ENCODE data around the gene ASB13. TPM values are rescaled to one million over a fixed set of nuclear protein-coding genes. Genes with fewer than 3 reads are reported as not detected.

ASB13 gene
- total and polyA plus RNA-seq, 2 donors (not counting 1 experiment from before 2014, with no cell fraction given), result 5.4 to 15.4 TPM

- Histone ChIP-seq H3K36me3 (ENCODE audit: control insufficient read depth, insufficient read depth, low read length) (peaks cover 5% of the 10 kb centered on the region), H4K20me1 (ENCODE audit: control insufficient read depth, extremely low read depth, insufficient read depth, low read length) (no peaks in the 10 kb centered on the region), H3K4me2 (ENCODE audit: extremely low read depth, insufficient read depth, low read length) (no peak overlapping the region), H3K27me3 (ENCODE audit: control insufficient read depth, insufficient read depth, low read length) (no peaks in the 10 kb centered on the region), H3K27ac (ENCODE audit: insufficient read depth, low read length) (no peak overlapping the region), H2AFZ (ENCODE audit: low read length) (no peak overlapping the region), H3K9me3 (ENCODE audit: control insufficient read depth, insufficient read depth, low read depth, low read length) (no peaks in the 10 kb centered on the region), H3K4me3 (replicated peaks in 1 of 4; ENCODE audit: control extremely low read depth in 1 of 4, insufficient read depth in 1 of 4, low read depth in 3 of 4, low read length in 4 of 4) (no peak overlapping the region), H3K79me2 (ENCODE audit: control insufficient read depth, insufficient read depth, low read length) (no peaks in the 10 kb centered on the region), H3K9ac (ENCODE audit: insufficient read depth, low read length) (no peak overlapping the region), H3K4me1 (ENCODE audit: control insufficient read depth, extremely low read depth, insufficient read depth, low read length) (no peaks in the 10 kb centered on the region)
- TF ChIP-seq, protein P1, sequence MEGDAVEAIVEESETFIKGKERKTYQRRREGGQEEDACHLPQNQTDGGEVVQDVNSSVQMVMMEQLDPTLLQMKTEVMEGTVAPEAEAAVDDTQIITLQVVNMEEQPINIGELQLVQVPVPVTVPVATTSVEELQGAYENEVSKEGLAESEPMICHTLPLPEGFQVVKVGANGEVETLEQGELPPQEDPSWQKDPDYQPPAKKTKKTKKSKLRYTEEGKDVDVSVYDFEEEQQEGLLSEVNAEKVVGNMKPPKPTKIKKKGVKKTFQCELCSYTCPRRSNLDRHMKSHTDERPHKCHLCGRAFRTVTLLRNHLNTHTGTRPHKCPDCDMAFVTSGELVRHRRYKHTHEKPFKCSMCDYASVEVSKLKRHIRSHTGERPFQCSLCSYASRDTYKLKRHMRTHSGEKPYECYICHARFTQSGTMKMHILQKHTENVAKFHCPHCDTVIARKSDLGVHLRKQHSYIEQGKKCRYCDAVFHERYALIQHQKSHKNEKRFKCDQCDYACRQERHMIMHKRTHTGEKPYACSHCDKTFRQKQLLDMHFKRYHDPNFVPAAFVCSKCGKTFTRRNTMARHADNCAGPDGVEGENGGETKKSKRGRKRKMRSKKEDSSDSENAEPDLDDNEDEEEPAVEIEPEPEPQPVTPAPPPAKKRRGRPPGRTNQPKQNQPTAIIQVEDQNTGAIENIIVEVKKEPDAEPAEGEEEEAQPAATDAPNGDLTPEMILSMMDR (conservative IDR thresholded peaks at IDR 0.05 in 1 of 2, IDR thresholded peaks at IDR 0.05 in 1 of 2; ENCODE audit: low read depth in 1 of 2, low read length in 2 of 2), result no peak
- no peak for TF ChIP-seq EZH2 (IDR thresholded peaks at IDR 0.05; ENCODE audit: low read length, missing control alignments)
- DNase-seq (ENCODE audit: low read depth in 2 of 2), result no peak
These were observed 20.3 kb downstream of the ASB13 start for GRCh38 chr10:5645944-5646617.

GRCh38 chr10:5645375-5645774 is 21.0 kb downstream of the ASB13 start:
- DNase-seq (ENCODE audit: low read depth in 2 of 2), result no peak
- TF ChIP-seq, protein P1 (conservative IDR thresholded peaks at IDR 0.05 in 1 of 2, IDR thresholded peaks at IDR 0.05 in 1 of 2; ENCODE audit: low read depth in 1 of 2, low read length in 2 of 2), result no peak
- TF ChIP-seq EZH2 (IDR thresholded peaks at IDR 0.05; ENCODE audit: low read length, missing control alignments), result no peak
- no peaks in the 10 kb centered on the region for H4K20me1 ChIP-seq (ENCODE audit: control insufficient read depth, extremely low read depth, insufficient read depth, low read length)
- no peaks in the 10 kb centered on the region for H3K9me3 ChIP-seq (ENCODE audit: control insufficient read depth, insufficient read depth, low read depth, low read length)
- H3K4me2 ChIP-seq (ENCODE audit: extremely low read depth, insufficient read depth, low read length), result no peak overlapping the region
- H3K4me1 ChIP-seq (ENCODE audit: control insufficient read depth, extremely low read depth, insufficient read depth, low read length), result no peaks in the 10 kb centered on the region
- no peak overlapping the region for H3K27ac ChIP-seq (ENCODE audit: insufficient read depth, low read length)
- no peak overlapping the region for H2AFZ ChIP-seq (ENCODE audit: low read length)
- H3K27me3 ChIP-seq (ENCODE audit: control insufficient read depth, insufficient read depth, low read length), result no peaks in the 10 kb centered on the region
- H3K36me3 ChIP-seq (ENCODE audit: control insufficient read depth, insufficient read depth, low read length), result peaks cover 5% of the 10 kb centered on the region
- no peak overlapping the region for H3K9ac ChIP-seq (ENCODE audit: insufficient read depth, low read length)
- H3K79me2 ChIP-seq (ENCODE audit: control insufficient read depth, insufficient read depth, low read length), result no peaks in the 10 kb centered on the region
- H3K4me3 ChIP-seq (replicated peaks in 1 of 4; ENCODE audit: control extremely low read depth in 1 of 4, insufficient read depth in 1 of 4, low read depth in 3 of 4, low read length in 4 of 4), result no peak overlapping the region

DNA sequence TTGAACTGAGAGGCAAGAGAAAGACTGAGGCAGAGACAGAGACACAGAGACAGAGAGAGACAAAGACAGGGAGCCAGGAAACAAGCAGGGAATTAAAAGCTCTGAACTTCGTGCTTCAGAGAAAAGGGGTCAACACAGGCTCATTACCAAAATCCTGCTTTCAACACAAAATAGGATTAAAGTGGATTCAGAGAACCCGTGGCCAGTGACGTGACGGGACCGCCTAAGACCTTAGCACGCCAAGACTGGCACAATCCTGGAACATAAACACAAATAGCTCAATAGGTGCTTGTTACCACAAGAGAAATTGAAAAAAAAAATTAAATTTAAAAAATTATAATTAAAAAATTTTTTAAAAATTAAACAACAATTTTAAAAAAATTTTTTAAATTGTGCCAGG is 21.5 kb downstream of the ASB13 start:
- Histone ChIP-seq H2AFZ (ENCODE audit: low read length) (no peak overlapping the region), H3K27me3 (ENCODE audit: control insufficient read depth, insufficient read depth, low read length) (no peaks in the 10 kb centered on the region), H3K9ac (ENCODE audit: insufficient read depth, low read length) (no peak overlapping the region), H3K4me3 (replicated peaks in 1 of 4; ENCODE audit: control extremely low read depth in 1 of 4, insufficient read depth in 1 of 4, low read depth in 3 of 4, low read length in 4 of 4) (no peak overlapping the region), H3K4me2 (ENCODE audit: extremely low read depth, insufficient read depth, low read length) (no peak overlapping the region), H3K79me2 (ENCODE audit: control insufficient read depth, insufficient read depth, low read length) (no peaks in the 10 kb centered on the region), H4K20me1 (ENCODE audit: control insufficient read depth, extremely low read depth, insufficient read depth, low read length) (no peaks in the 10 kb centered on the region), H3K4me1 (ENCODE audit: control insufficient read depth, extremely low read depth, insufficient read depth, low read length) (no peaks in the 10 kb centered on the region), H3K27ac (ENCODE audit: insufficient read depth, low read length) (no peak overlapping the region), H3K9me3 (ENCODE audit: control insufficient read depth, insufficient read depth, low read depth, low read length) (no peaks in the 10 kb centered on the region), H3K36me3 (ENCODE audit: control insufficient read depth, insufficient read depth, low read length) (peaks cover 5% of the 10 kb centered on the region)
- DNase-seq (ENCODE audit: low read depth in 2 of 2), result no peak
- TF ChIP-seq, protein P1 (conservative IDR thresholded peaks at IDR 0.05 in 1 of 2, IDR thresholded peaks at IDR 0.05 in 1 of 2; ENCODE audit: low read depth in 1 of 2, low read length in 2 of 2), result no peak
- no peak for TF ChIP-seq EZH2 (IDR thresholded peaks at IDR 0.05; ENCODE audit: low read length, missing control alignments)
